HCT116 (cell line): Measurements from ENCODE around the gene CRACDL. TPM values are rescaled to one million over a fixed set of nuclear protein-coding genes. Genes with fewer than 3 reads are reported as not detected.

Experiments used
- ATAC-seq: fragments of 200-7000 bp; cut with Tn5 transposase; 2 replicates; pipeline ENCODE4 v1.9.1; 2020; ENCODE audit warnings: mild to moderate bottlenecking, moderate library complexity
- BruUV-seq: library from RNA; stranded (reverse); fragments of 400-500 nt; replicated peaks from 2 replicates; lab custom pipeline; 2021; lab: Mats Ljungman, UMichigan
- CTCF ChIA-PET: fragments of 300-600 bp; sonication (Branson Sonifier 250); formaldehyde crosslinking; loops from one replicate; lab custom pipeline; 2021; ENCODE audit warnings: antibody characterized with exemption; lab: Charles Lee
- POLR2A ChIA-PET: fragments of 300-600, 350-600 bp; sonication (Branson Sonifier 250); formaldehyde crosslinking; loops from one replicate; lab custom pipeline; 2021; ENCODE audit warnings: antibody characterized with exemption; lab: Charles Lee
- RAD21 ChIA-PET, 2 experiments: fragments of 300-600 bp; sonication (Branson Sonifier 250); formaldehyde crosslinking; loops; one replicate each; lab custom pipeline; 2023; ENCODE audit warnings: low total read pairs in 2 of 2; ENCODE audit not compliant: uncharacterized antibody in 2 of 2, unreplicated experiment in 2 of 2, low non-redundant PET in 1 of 2; lab: Charles Lee
- DNase-seq: peaks from one replicate; pipeline ENCODE4 v3.0.0-alpha.2; 2010; ENCODE audit warnings: low read depth, low spot score
- H2AFZ ChIP-seq: fragments of 200-600 bp; shearing (Covaris generic), sonication (generic); 2 replicates; pipeline ENCODE4 v1.6.1; 2017; ENCODE audit warnings: low read depth, mixed run types, mixed read lengths, antibody characterized with exemption, low read length; ENCODE audit not compliant: poor library complexity, severe bottlenecking
- H3K27ac ChIP-seq: 2 replicates; pipeline ENCODE4 v1.5.1; 2012; ENCODE audit warnings: low read depth, low read length
- H3K27me3 ChIP-seq: fragments of 200-600 bp; sonication (generic); 2 replicates; pipeline ENCODE4 v1.6.1; 2016; ENCODE audit warnings: mixed run types, low read length, mixed read lengths; ENCODE audit not compliant: insufficient read depth
- H3K36me3 ChIP-seq, 2 experiments: fragments of 200-500 bp in 1 of 2; fragments of 200-600 bp in 1 of 2; sonication (Bioruptor generic) in 1 of 2; sonication (generic) in 1 of 2; 2 replicates each; pipeline versions ENCODE4 v1.5.1 to v1.6.1; 2014 to 2016; ENCODE audit warnings: low read length in 2 of 2, inconsistent platforms in 1 of 2, mixed read lengths in 1 of 2, mixed run types in 1 of 2; ENCODE audit not compliant: insufficient read depth in 2 of 2, control insufficient read depth in 1 of 2
- H3K4me1 ChIP-seq, 2 experiments: fragments of 200-600 bp in 1 of 2; sonication (generic) in 1 of 2; 2 replicates each; pipeline versions ENCODE4 v1.5.1 to v1.6.1; 2012 to 2017; ENCODE audit warnings: low read length in 2 of 2, inconsistent platforms in 1 of 2, mild to moderate bottlenecking in 1 of 2, mixed read lengths in 1 of 2, mixed run types in 1 of 2, moderate library complexity in 1 of 2; ENCODE audit not compliant: insufficient read depth in 2 of 2, control insufficient read depth in 1 of 2
- H3K4me2 ChIP-seq: fragments of 200-600 bp; sonication (generic); 2 replicates; pipeline ENCODE4 v1.6.1; 2017; ENCODE audit warnings: mixed run types, low read length, mixed read lengths
- H3K4me3 ChIP-seq, 2 experiments: fragments of 200-600 bp in 1 of 2; sonication (generic) in 1 of 2; replicated peaks in 1 of 2; 2 replicates each; pipeline ENCODE4 v1.5.1; 2011 to 2016; ENCODE audit warnings: low read length in 2 of 2, control low read depth in 1 of 2, low read depth in 1 of 2, mild to moderate bottlenecking in 1 of 2, mixed read lengths in 1 of 2, mixed run types in 1 of 2
- H3K79me2 ChIP-seq: fragments of 200-600 bp; sonication (generic); 2 replicates; pipeline ENCODE4 v1.6.1; 2017; ENCODE audit warnings: mild to moderate bottlenecking, mixed run types, low read length, moderate library complexity, mixed read lengths; ENCODE audit not compliant: insufficient read depth
- H3K9ac ChIP-seq: fragments of 200-600 bp; sonication (generic); 2 replicates; pipeline ENCODE4 v1.6.1; 2016; ENCODE audit warnings: low read length, mixed read lengths
- H3K9me2 ChIP-seq: fragments of 200-600 bp; sonication (generic), shearing (Covaris generic); 2 replicates; pipeline ENCODE4 v1.6.1; 2017; ENCODE audit warnings: mixed run types, mild to moderate bottlenecking, moderate library complexity; ENCODE audit not compliant: insufficient read depth
- H3K9me3 ChIP-seq, 2 experiments: fragments of 200-500 bp in 1 of 2; fragments of 200-600 bp in 1 of 2; sonication (Bioruptor generic) in 1 of 2; sonication (generic) in 1 of 2; 2 replicates each; pipeline ENCODE4 v1.6.1; 2014 to 2017; ENCODE audit warnings: low read length in 2 of 2, mixed read lengths in 2 of 2, inconsistent platforms in 1 of 2, low read depth in 1 of 2, mild to moderate bottlenecking in 1 of 2, mixed run types in 1 of 2, moderate library complexity in 1 of 2; ENCODE audit not compliant: control insufficient read depth in 1 of 2, insufficient read depth in 1 of 2
- H4K20me1 ChIP-seq: fragments of 200-600 bp; sonication (generic), shearing (Covaris generic); 2 replicates; pipeline ENCODE4 v1.6.1; 2017; ENCODE audit warnings: mixed run types, mild to moderate bottlenecking, moderate library complexity; ENCODE audit not compliant: insufficient read depth
- CBX3 ChIP-seq: IDR thresholded peaks from 2 replicates; pipeline ENCODE4 v1.6.1; 2012; ENCODE audit warnings: low read depth
- CEBPB ChIP-seq: IDR thresholded peaks from 2 replicates; pipeline ENCODE4 v1.6.1; 2012; ENCODE audit warnings: low read depth
- CTCF ChIP-seq, 3 experiments: fragments of 200-600 bp in 1 of 3; sonication (generic) in 1 of 3; IDR thresholded peaks in 2 of 3; conservative IDR thresholded peaks in 1 of 3; 2 replicates each; pipeline ENCODE4 v1.5.1; 2012 to 2017; ENCODE audit warnings: low read depth in 2 of 3, low read length in 2 of 3, antibody characterized with exemption in 1 of 3, borderline replicate concordance in 1 of 3, control low read depth in 1 of 3, mild to moderate bottlenecking in 1 of 3, mixed read lengths in 1 of 3, mixed run types in 1 of 3, moderate library complexity in 1 of 3; ENCODE audit not compliant: insufficient read depth in 1 of 3
- EGR1 ChIP-seq: IDR thresholded peaks from 2 replicates; pipeline ENCODE4 v1.6.1; 2012; ENCODE audit warnings: low read depth
- ELF1 ChIP-seq: IDR thresholded peaks from 2 replicates; pipeline ENCODE4 v1.6.1; 2012; ENCODE audit warnings: low read depth, borderline replicate concordance
- EZH2 ChIP-seq: fragments of 200-600 bp; sonication (generic); IDR thresholded peaks from 2 replicates; pipeline ENCODE4 v1.6.1; 2017; ENCODE audit warnings: antibody characterized with exemption, mixed run types
- EZH2phosphoT487 ChIP-seq: fragments of 200-600 bp; IDR thresholded peaks from 2 replicates; pipeline ENCODE4 v1.6.1; 2018; ENCODE audit warnings: antibody characterized with exemption, borderline replicate concordance
- FOSL1 ChIP-seq: IDR thresholded peaks from 2 replicates; pipeline ENCODE4 v1.6.1; 2012; ENCODE audit warnings: low read depth
- JUND ChIP-seq: IDR thresholded peaks from 2 replicates; pipeline ENCODE4 v1.6.1; 2012
- POLR2A ChIP-seq: IDR thresholded peaks from 2 replicates; pipeline ENCODE4 v1.7.0; 2011; ENCODE audit warnings: borderline replicate concordance; ENCODE audit not compliant: insufficient read depth, insufficient read length; ENCODE audit errors: extremely low read depth
- POLR2AphosphoS5 ChIP-seq: IDR thresholded peaks from 2 replicates; pipeline ENCODE4 v1.6.1; 2011; ENCODE audit warnings: mild to moderate bottlenecking, low read depth, low read length, moderate library complexity
- REST ChIP-seq: IDR thresholded peaks from 2 replicates; pipeline ENCODE4 v1.6.1; 2012; ENCODE audit warnings: low read depth
- SP1 ChIP-seq: IDR thresholded peaks from 2 replicates; pipeline ENCODE4 v1.6.1; 2012; ENCODE audit warnings: low read depth
- SRF ChIP-seq: IDR thresholded peaks from 2 replicates; pipeline ENCODE4 v1.6.1; 2012; ENCODE audit warnings: low read depth
- TCF7L2 ChIP-seq: IDR thresholded peaks from 2 replicates; pipeline ENCODE4 v1.7.0; 2011; ENCODE audit warnings: borderline replicate concordance, inconsistent platforms; ENCODE audit not compliant: insufficient read depth, insufficient read length; ENCODE audit errors: extremely low read depth
- YY1 ChIP-seq: IDR thresholded peaks from 2 replicates; pipeline ENCODE4 v1.6.1; 2011; ENCODE audit warnings: low read length, low read depth, moderate library complexity, mild to moderate bottlenecking; ENCODE audit not compliant: insufficient replicate concordance; ENCODE audit errors: extremely low read depth
- ZBTB33 ChIP-seq: IDR thresholded peaks from 2 replicates; pipeline ENCODE4 v1.6.1; 2011; ENCODE audit warnings: mild to moderate bottlenecking, low read length, moderate library complexity; ENCODE audit not compliant: insufficient replicate concordance; ENCODE audit errors: extremely low read depth
- ZFX ChIP-seq: fragments of 450-650 bp; IDR thresholded peaks from 2 replicates; pipeline ENCODE4 v1.6.1; 2017
- intact Hi-C: fragments of 100-400 bp; cut with micrococcal nuclease; formaldehyde crosslinking; loops from 2 replicates; pipeline ENCODE4 v1.10.0; 2022
- total RNA-seq: library from RNA; stranded (reverse); gene quantifications from one replicate; pipeline ENCODE4 v1.2.1, GENCODE V29; 2021; ENCODE audit not compliant: unreplicated experiment
- TF ChIP-seq, protein P1 (sequence below): IDR thresholded peaks from 2 replicates; pipeline ENCODE4 v1.6.1; 2012
- TF ChIP-seq, protein P2 (sequence below): IDR thresholded peaks from 2 replicates; pipeline ENCODE4 v1.6.1; 2012

CRACDL gene
- total RNA-seq, 1 experiment from 2014 or later, result 1.1 TPM

- ChIA-PET RAD21 (no interaction called here), CTCF (no interaction called here)
- Histone ChIP-seq H3K36me3 (no peaks in the 10 kb centered on the region), H4K20me1 (no peaks in the 10 kb centered on the region), H3K9me3 (no peaks in the 10 kb centered on the region), H3K4me3 (no peak overlapping the region), H3K4me2 (no peak overlapping the region), H3K4me1 (no peaks in the 10 kb centered on the region), H3K9ac (no peak overlapping the region), H3K9me2 (no peaks in the 10 kb centered on the region), H2AFZ (no peak overlapping the region), H3K27me3 (no peaks in the 10 kb centered on the region), H3K79me2 (no peaks in the 10 kb centered on the region)
- intact Hi-C loops, result no loop called here
- BruUV-seq, result no TSS peak
- no peak for DNase-seq
- no peak for ATAC-seq
- TF ChIP-seq, protein P1, sequence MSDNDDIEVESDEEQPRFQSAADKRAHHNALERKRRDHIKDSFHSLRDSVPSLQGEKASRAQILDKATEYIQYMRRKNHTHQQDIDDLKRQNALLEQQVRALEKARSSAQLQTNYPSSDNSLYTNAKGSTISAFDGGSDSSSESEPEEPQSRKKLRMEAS, result no peak
- TF ChIP-seq POLR2AphosphoS5, result no peak
- TF ChIP-seq REST, result no peak
- TF ChIP-seq ELF1, result no peak
- TF ChIP-seq EZH2phosphoT487, result no peak
- no peak for TF ChIP-seq JUND
- TF ChIP-seq SRF, result no peak
- TF ChIP-seq TCF7L2, result no peak
- no peak for TF ChIP-seq FOSL1
- TF ChIP-seq EGR1, result no peak
- no peak for TF ChIP-seq POLR2A
- TF ChIP-seq, protein P2, sequence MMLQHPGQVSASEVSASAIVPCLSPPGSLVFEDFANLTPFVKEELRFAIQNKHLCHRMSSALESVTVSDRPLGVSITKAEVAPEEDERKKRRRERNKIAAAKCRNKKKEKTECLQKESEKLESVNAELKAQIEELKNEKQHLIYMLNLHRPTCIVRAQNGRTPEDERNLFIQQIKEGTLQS, result no peak
- no peak for TF ChIP-seq CTCF (IDR thresholded peaks at IDR 0.05 in 2 of 3, conservative IDR thresholded peaks at IDR 0.05 in 1 of 3; ENCODE audit: borderline replicate concordance in 1 of 3, insufficient read depth in 1 of 3, low read depth in 2 of 3, low read length in 2 of 3)
- no peak for TF ChIP-seq EZH2
- no peak for TF ChIP-seq ZBTB33
- no peak for TF ChIP-seq ZFX
- no peak for TF ChIP-seq YY1
- TF ChIP-seq CEBPB, result no peak
- no peak for TF ChIP-seq SP1
- no peak for TF ChIP-seq CBX3
- TF ChIP-seq, all 23 proteins: peak for 0
- H3K27ac ChIP-seq, result no peak overlapping the region
- POLR2A ChIA-PET, result no interaction called here
Measured at GRCh38 chr2:98897746-98898145, 38.3 kb downstream of the CRACDL start.
